Heart left ventricle (tissue), 16 donors: ENCODE results near the gene INHA. TPM values are rescaled to one million over a fixed set of nuclear protein-coding genes. Genes with fewer than 3 reads are reported as not detected.
A peak's percentile ranks its signal among the peaks of the same experiment; 100 is the strongest.

ENCODE experiments used
- ATAC-seq, 4 donors: fragments of 200-7000 bp; cut with Tn5 transposase; one replicate each; pipeline ENCODE4 v1.9.1; 2020 to 2022; ENCODE audit warnings: moderate library complexity in 4 of 4, mild to moderate bottlenecking in 3 of 4, moderate number of reproducible peaks in 1 of 4
- DNase-seq, 5 donors: peaks; one replicate each; pipeline ENCODE4 v3.0.0-alpha.2; 2020
- H3K27ac ChIP-seq, 12 donors: fragments of 200-600 bp; sonication (generic) in 4 of 12; one replicate each; pipeline versions ENCODE4 v1.5.0 to v1.8.0; 2016 to 2022; ENCODE audit warnings: mild to moderate bottlenecking in 2 of 12
- H3K27me3 ChIP-seq, 9 donors: fragments of 200-600 bp; sonication (generic) in 2 of 9; one replicate each; pipeline versions ENCODE4 v1.5.1 to v1.8.0; 2016 to 2022; ENCODE audit warnings: mild to moderate bottlenecking in 3 of 9
- H3K36me3 ChIP-seq, 9 donors: fragments of 200-600 bp; sonication (generic) in 2 of 9; one replicate each; pipeline versions ENCODE4 v1.5.0 to v1.8.0; 2018 to 2022; ENCODE audit warnings: mild to moderate bottlenecking in 2 of 9
- H3K4me1 ChIP-seq, 12 donors: fragments of 200-600 bp; sonication (generic) in 4 of 12; one replicate each; pipeline versions ENCODE4 v1.5.0 to v1.8.0; 2016 to 2022; ENCODE audit warnings: mild to moderate bottlenecking in 3 of 12
- H3K4me3 ChIP-seq, 12 donors: fragments of 200-600 bp; sonication (generic) in 4 of 12; one replicate each; pipeline versions ENCODE4 v1.5.0 to v1.8.0; 2017 to 2022; ENCODE audit warnings: mild to moderate bottlenecking in 9 of 12, moderate library complexity in 4 of 12
- H3K9me3 ChIP-seq, 12 donors: fragments of 200-600 bp; sonication (generic) in 4 of 12; one replicate each; pipeline versions ENCODE4 v1.5.0 to v1.8.0; 2016 to 2022; ENCODE audit warnings: mild to moderate bottlenecking in 1 of 12
- POLR2A ChIP-seq, 2 donors: fragments of 450-650 bp; IDR thresholded peaks; one replicate each; pipeline ENCODE4 v1.6.1; 2017; ENCODE audit warnings: antibody characterized with exemption in 2 of 2, mild to moderate bottlenecking in 2 of 2, moderate library complexity in 2 of 2
- WGBS, 4 donors: extraction: QIAGEN DNeasy Blood & Tissue Kit in 2 of 4; methylation state at CpG; one replicate each; pipeline versions ENCODE4 v1.1.5 to v1.1.7; 2013 to 2018; 5-methylcytosine and 5-hydroxymethylcytosine counted together
- intact Hi-C, 10 donors: fragments of 100-400 bp; cut with DNase I; formaldehyde crosslinking; loops; one replicate each; pipeline versions ENCODE4 v1.11.1 to v1.14.2; 2022
- polyA plus RNA-seq, 2 donors: library from polyadenylated mRNA; stranded (reverse); fragments of 200-250 nt; gene quantifications; one replicate each; pipeline ENCODE4 v1.2.3, GENCODE V29; 2013
- total RNA-seq, 9 donors: library from RNA; depleted of rRNA in 2 of 9; stranded (reverse); fragments of >200 nt in 2 of 9; fragmentation: NEBNext Ultra II Directional in 3 of 9; extraction: Animal tissue kit (Norgen Biotek cat#: 25700) in 3 of 9; gene quantifications; one replicate each; pipeline versions ENCODE4 v1.1.0 to v1.2.4, GENCODE V29; 2016 to 2023
- TF ChIP-seq, protein P1 (sequence below), 12 donors: fragments of 200-600 bp; sonication (generic) in 4 of 12; IDR thresholded peaks; one replicate each; pipeline versions ENCODE4 v1.5.0 to v1.8.0; 2018 to 2022; ENCODE audit warnings: antibody characterized with exemption in 12 of 12, mild to moderate bottlenecking in 5 of 12
- donor health status: ischemic (EF 13 %, LVEDD 7.1; RV severe dilation, severe dysfunction).
- donor health status: healthy with polysubstance abuse.
- donor health status: DM: no; HTN: yes; CAD: no.
- donor health status: DM: no; HTN: no; CAD: no.
- donor health status: ischemic (EF 25% LVEDD 6.9; RV normal size, moderate dysfunction).
- donor health status: ischemic (EF 25% LVEDD 5.7; RV mildly dilated, moderate dysfunction).
- donor health status: healthy.
- donor health status: DM: yes; HTN: yes; CAD: no.
- donor health status: ischemic (EF 35%, LVEDD 5.7; RV mildly dilated, moderate dysfunction).
- donor health status: nonischemic (EF 11% LVEDD 7.7; RV severe dilation, severe dysfunction).
- donor health status: DM: yes; HTN: yes; CAD: no.
- donor health status: PGD.
- donor health status: ischemic (EF 29% LVEDD 5.4; RV normal size, mild dysfunction).
- donor health status: nonischemic (EF 23%, LVEDD 6.1; RV moderate dilation, normal function).

Gene INHA
- total and polyA plus RNA-seq, 11 donors: 0.52 to 14.2 (median 1.9) TPM

DNA sequence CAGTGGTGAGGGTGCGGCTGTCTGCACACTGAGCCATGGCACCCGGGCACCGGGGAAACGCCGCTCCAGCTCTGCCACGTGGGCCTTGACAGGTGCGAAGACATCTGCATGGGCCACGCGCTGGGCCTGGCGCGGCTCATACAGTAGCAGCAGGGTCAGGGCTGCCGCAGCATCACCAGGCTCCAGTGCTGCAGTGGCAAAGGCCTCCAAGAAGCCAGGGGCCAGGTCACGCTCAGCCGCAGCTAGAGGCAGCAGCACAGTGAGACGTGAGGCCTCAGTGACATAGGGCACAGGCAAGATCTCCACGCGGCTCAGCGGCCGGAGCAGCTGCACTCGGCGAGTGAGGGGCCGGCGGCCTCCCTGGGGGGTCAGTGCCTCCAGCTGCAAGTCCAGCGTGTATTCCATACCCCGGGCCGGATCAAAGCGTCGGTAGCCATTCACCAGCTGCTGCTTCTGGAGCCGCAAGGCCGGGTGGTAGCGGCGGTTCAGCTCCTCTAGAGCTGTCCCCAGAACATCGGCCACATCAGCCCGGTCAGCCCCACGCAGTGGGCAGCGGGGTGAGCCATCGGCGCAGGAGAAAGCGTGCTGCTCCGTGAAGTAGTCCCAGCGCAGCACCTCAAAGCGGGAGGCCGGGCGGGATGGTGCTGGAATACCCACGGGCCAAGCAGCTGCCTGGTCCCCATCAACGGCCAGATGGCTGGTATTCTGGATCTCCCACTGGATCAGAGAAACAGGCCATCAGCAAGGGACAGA lies 32.0 kb upstream of the INHA start:
- Histone ChIP-seq H3K27me3 (peaks cover 0 to 21% (median 0%) of the 10 kb centered on the region in 9 donors), H3K4me1 (peaks cover 0 to 54% (median 30%) of the 10 kb centered on the region in 12 donors)

DNA sequence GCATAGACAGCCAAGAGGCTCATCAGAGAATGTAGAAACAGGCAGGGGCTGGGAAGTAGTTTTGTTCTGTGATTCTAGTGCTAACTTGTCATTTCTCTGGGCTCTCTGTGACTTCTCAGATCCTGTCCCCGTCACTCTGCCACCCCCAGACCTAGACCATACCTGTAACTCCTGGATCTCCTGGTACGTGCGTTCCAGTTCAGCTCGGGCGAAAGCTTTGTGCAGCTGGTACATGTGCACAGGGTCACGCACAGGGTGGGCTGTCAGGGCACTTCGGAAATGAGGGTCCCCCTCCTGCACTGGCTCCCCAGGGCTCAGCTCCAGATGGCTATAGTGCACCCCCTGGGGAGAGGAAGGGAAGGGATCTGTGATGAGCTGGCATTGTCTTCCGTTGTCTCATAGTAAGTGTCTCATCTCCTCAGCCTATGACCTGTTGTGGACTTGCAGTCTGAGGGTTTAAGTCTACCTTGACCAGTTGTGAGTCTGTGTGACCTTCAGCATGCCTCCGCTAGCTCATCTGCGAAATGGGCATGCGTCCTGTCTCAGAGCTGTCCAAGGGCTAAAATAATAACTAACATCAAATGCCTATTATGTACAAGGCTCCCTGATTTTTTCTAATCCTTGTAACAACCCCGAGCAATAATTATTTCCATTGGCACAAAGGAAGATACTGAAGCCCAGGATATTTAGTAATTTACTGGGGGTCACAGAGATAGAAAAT lies 31.2 kb upstream of the INHA start:
- Histone ChIP-seq H3K9me3 (no peaks in the 10 kb centered on the region), H3K27me3 (peaks cover 0 to 21% (median 0%) of the 10 kb centered on the region in 9 donors), H3K4me3 (no peak overlapping the region), H3K27ac (peak overlapping the region in 1 of 12 donors; percentile 91), H3K4me1 (peaks cover 0 to 54% (median 30%) of the 10 kb centered on the region in 12 donors), H3K36me3 (peaks cover 0 to 32% (median 27%) of the 10 kb centered on the region in 9 donors)
- intact Hi-C loops: loop anchor here in 7 of 10 donors (1.0 to 10.0 kb wide), 6 partner anchors 56 to 151 kb away; partner anchors contain the start of gene STK11IP (in 1 of the 7)
- 86 to 92% (median 89%) methylated on average over 12 of the region's 12 CpGs for WGBS, 4 donors
- TF ChIP-seq, protein P1, sequence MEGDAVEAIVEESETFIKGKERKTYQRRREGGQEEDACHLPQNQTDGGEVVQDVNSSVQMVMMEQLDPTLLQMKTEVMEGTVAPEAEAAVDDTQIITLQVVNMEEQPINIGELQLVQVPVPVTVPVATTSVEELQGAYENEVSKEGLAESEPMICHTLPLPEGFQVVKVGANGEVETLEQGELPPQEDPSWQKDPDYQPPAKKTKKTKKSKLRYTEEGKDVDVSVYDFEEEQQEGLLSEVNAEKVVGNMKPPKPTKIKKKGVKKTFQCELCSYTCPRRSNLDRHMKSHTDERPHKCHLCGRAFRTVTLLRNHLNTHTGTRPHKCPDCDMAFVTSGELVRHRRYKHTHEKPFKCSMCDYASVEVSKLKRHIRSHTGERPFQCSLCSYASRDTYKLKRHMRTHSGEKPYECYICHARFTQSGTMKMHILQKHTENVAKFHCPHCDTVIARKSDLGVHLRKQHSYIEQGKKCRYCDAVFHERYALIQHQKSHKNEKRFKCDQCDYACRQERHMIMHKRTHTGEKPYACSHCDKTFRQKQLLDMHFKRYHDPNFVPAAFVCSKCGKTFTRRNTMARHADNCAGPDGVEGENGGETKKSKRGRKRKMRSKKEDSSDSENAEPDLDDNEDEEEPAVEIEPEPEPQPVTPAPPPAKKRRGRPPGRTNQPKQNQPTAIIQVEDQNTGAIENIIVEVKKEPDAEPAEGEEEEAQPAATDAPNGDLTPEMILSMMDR (IDR thresholded peaks at IDR 0.05): no peak
- no peak for TF ChIP-seq POLR2A (IDR thresholded peaks at IDR 0.05)
- no peak for DNase-seq
- no peak for ATAC-seq

More for the DNA sequence above, 32.0 kb upstream of the INHA start:
- H3K4me3 ChIP-seq: no peak overlapping the region
- ATAC-seq: no peak
- peaks cover 0 to 32% (median 27%) of the 10 kb centered on the region in 9 donors for H3K36me3 ChIP-seq
- H3K9me3 ChIP-seq: no peaks in the 10 kb centered on the region
- TF ChIP-seq, protein P1 (IDR thresholded peaks at IDR 0.05): no peak
- TF ChIP-seq POLR2A (IDR thresholded peaks at IDR 0.05): no peak
- DNase-seq: no peak
- H3K27ac ChIP-seq: no peak overlapping the region
- 93 to 95% (median 94%) methylated on average over 31 to 46 of the region's 46 CpGs for WGBS, 4 donors
- intact Hi-C loops: loop anchor here in 8 of 10 donors (5.0 to 10.0 kb wide), 5 partner anchors 57 to 152 kb away; partner anchors contain the start of gene STK11IP (in 1 of the 8)

DNA sequence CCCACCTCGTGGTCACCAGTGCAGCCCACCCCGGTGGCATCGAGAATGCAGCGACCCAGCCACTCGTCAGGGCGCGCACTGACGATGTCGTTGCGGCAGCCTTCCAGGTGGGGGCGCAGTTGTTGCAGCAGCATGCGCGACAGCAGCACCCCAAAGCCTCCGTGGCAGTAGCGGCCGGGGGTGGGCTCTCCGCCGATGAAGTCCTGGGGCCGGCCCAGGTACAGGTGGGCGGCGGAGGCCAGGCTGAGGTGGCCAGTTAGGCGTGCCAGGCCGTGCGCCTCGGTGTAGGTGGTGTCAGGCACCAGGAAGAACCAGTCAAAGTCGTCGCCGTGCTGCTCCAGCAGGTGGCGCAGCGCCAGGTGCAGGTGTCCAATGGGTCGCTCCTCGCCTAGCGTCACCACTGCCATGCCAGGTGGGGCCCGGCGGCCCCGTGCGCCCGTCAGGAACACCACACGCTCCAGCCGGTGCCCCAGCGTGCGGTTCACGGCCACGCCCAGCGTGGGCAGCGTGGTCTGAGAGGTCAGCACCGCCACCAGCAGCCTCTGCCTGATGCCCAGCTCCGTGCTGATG lies 30.4 kb upstream of the INHA start:
- ATAC-seq (peak in 3 of 4 donors; percentile 2 to 5 (median 2)), DNase-seq (peak; percentile 70 to 88 (median 81))
- TF ChIP-seq, protein P1 (IDR thresholded peaks at IDR 0.05): peak; percentile 73 to 95 (median 84)
- TF ChIP-seq POLR2A (IDR thresholded peaks at IDR 0.05): peak in 1 of 2 donors; percentile 19
- Histone ChIP-seq H3K36me3 (peaks cover 0 to 32% (median 27%) of the 10 kb centered on the region in 9 donors), H3K27ac (peak overlapping the region in 6 of 12 donors; percentile 24 to 94 (median 89)), H3K4me3 (peak overlapping the region in 9 of 12 donors; percentile 16 to 92 (median 57)), H3K4me1 (peaks cover 0 to 54% (median 30%) of the 10 kb centered on the region in 12 donors), H3K9me3 (no peaks in the 10 kb centered on the region), H3K27me3 (peaks cover 0 to 21% (median 0%) of the 10 kb centered on the region in 9 donors)
- intact Hi-C loops: loop anchor here (1.0 to 10.0 kb wide), 11 partner anchors 56 to 151 kb away; partner anchors contain the start of gene STK11IP (in 1 of the 10)
- WGBS, 4 donors: 3 to 13% (median 11%) methylated on average over 4 to 48 of the region's 48 CpGs
